Mesenteric fat pad (tissue), 1 donor: ENCODE results near the gene ECEL1. TPM values are rescaled to one million over a fixed set of nuclear protein-coding genes. Genes with fewer than 3 reads are reported as not detected.
A peak's percentile ranks its signal among the peaks of the same experiment; 100 is the strongest.

Experiments
- DNase-seq: peaks from one replicate; pipeline ENCODE4 v3.0.0-alpha.2; 2020; ENCODE audit warnings: low spot score
- total RNA-seq: library from RNA; stranded (reverse); fragmentation: NEBNext Ultra II Directional; extraction: Animal tissue kit (Norgen Biotek cat#: 25700); gene quantifications from one replicate; pipeline ENCODE4 v1.2.1, GENCODE V29; 2021
- donor health status: DM: yes; HTN: yes; CAD: no.

The ECEL1 gene
- total RNA-seq, 1 donor from 2014 or later, result 0.35 TPM

- DNase-seq, result peak; percentile 69
Measured at GRCh38 chr2:232460171-232460570, 27.5 kb downstream of the ECEL1 start.

DNA sequence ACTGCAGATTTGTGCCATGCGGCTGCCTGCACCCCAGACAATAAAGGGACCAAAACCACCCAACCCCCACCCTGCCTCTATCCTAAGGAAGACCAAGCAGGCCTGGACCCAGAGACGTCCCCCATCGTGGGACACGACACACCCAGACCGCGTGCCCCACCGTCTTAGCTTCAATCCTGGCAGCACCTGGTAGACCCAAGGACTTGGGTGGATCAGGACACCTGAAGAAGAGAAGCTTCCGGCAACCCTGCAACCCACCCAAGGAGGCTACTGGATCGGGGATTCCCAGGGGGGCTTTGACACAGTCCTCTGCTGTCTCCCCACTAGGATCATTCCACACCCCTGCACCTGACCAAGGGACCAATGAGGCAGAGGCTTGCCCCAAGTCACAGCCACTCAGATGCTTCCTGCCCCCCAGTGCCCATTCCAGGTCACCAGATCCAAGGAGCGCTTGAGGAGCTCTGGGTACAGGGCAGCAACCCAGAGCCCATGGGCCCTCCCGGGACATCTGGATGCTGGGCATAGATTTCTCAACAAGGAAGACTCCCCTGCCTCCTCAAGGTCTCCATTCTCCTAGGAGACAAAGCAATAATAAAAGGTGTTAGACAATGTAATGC is 28.1 kb downstream of the ECEL1 start:
- DNase-seq, result peak; percentile 86

- peak; percentile 88 for DNase-seq
Measured at GRCh38 chr2:232458661-232459418, 28.8 kb downstream of the ECEL1 start.

GRCh38 chr2:232458051-232458660 is 29.5 kb downstream of the ECEL1 start:
- peak; percentile 87 for DNase-seq

DNA sequence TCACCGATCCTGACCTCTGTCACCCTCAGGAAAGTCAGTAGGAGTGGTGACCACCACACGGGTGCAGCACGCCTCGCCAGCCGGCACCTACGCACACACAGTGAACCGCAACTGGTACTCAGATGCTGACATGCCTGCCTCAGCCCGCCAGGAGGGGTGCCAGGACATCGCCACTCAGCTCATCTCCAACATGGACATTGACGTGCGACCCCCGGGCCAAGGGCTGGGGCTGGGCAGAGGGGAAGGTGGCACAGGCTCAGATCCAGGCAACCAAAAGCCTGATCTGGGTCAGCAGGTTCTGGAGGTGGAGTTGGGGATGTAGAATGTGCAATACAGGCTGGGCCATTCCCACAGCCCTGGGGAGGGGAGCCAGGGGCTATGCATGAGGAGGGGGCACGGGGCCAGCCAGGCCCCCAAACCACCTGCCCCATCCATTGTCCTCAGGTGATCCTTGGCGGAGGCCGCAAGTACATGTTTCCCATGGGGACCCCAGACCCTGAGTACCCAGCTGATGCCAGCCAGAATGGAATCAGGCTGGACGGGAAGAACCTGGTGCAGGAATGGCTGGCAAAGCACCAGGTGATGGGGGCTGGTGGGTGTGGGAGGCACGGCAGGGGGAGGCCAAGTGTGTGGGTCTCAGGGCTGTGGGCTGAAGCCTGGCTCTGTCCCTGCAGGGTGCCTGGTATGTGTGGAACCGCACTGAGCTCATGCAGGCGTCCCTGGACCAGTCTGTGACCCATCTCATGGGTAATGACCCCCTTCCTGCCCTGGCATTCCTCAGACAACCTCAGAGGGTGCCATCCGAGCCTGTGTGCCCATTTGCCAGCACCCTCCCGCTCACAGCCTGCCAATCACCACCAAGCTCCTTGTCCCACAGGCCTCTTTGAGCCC is 30.3 kb downstream of the ECEL1 start:
- DNase-seq, result peak; percentile 72

DNA sequence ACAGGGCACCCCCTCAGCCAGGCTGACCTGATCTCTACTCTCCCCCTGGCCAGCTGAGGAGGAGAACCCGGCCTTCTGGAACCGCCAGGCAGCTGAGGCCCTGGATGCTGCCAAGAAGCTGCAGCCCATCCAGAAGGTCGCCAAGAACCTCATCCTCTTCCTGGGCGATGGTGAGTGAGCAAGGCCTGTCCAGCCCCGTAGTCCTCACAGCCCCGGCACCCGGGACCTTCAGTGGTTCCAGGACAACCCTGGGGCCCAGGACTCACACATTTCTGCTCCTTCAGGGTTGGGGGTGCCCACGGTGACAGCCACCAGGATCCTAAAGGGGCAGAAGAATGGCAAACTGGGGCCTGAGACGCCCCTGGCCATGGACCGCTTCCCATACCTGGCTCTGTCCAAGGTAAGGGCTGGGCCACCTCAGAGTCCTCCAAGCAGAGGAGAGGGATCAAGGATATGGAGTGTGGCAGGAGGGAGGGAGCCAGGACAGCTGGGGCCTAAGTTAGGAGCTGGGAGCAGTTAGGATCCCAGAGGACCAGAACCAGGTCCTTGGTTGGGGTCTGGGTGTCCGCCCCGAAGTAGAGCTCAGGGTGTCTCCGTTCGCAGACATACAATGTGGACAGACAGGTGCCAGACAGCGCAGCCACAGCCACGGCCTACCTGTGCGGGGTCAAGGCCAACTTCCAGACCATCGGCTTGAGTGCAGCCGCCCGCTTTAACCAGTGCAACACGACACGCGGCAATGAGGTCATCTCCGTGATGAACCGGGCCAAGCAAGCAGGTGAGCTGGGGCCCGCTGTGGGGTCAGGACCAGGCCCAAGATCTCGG is 31.1 kb downstream of the ECEL1 start:
- DNase-seq, result peak; percentile 73

- peak; percentile 88 for DNase-seq
Measured at GRCh38 chr2:232455426-232456255, 32.0 kb downstream of the ECEL1 start, which contains the start of gene ALPI. ALPI (plus strand) TSS chr2:232456153; CDS start chr2:232456200, 47 bp downstream.

- DNase-seq, result peak; percentile 85
Measured at GRCh38 chr2:232454630-232455029, 33.0 kb downstream of the ECEL1 start.

DNA sequence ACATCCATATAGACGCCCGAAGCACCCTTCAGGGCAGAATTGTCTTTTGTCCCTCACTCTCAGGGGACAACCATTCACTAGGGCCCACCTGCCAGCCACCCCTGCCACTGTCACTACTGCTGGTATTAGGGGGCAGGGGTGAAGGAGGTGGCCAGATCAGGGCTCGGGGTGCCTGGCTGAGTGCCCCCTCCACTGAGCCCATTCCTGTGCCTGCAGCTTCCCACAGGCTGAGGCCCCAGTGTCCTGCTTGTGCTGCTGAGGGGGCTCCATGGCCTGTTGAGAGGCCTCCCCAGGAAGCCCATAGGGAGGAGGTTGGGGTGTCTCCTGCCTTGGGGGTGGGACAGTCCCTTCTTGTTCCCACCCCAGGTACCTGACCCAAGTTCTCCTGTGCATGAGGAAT is 36.0 kb downstream of the ECEL1 start:
- peak; percentile 51 for DNase-seq

DNA sequence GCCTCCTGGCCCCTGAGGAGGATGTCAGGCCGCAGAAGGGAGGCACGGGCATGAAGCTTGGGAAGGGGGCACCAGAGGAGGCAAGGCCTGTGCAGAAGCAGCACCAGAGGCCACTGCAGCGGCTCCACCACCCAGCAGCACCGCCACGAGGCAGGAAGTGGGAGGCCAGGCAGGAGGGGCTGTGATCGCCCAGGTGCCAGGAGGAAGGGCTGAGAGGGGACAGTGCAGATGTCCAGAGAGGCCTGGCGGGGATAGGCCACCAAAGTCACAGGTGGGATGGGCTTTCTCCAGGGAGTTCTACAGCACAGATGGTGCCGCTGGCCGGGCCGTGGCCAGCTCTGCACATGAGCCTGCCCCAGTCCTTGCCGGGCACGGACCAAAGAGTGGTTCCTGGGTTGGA is 37.7 kb downstream of the ECEL1 start:
- DNase-seq, result peak; percentile 80

DNA sequence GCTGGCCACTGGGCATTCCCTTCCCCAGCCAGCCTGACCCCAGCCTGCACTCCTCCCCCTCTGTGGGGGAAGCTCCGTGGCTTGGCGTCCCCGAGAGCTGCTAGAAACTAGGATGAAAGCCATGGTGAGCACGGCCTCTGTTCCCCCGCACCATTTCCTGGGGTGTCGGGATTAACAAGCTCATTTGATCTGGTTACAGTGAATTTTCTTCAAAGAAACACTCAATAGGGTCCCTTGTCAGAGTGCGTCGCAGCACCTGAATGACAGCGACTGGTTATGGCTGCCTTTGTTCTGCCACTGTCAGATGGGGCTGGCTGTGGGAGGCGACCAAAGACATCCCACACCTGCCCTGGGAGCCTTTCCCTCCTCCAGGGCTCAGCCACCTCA is 39.3 kb downstream of the ECEL1 start:
- DNase-seq, result peak; percentile 75

GRCh38 chr2:232447638-232448303 is 39.9 kb downstream of the ECEL1 start:
- peak; percentile 86 for DNase-seq

- peak; percentile 78 for DNase-seq
Measured at GRCh38 chr2:232447091-232447620, 40.5 kb downstream of the ECEL1 start.

DNA sequence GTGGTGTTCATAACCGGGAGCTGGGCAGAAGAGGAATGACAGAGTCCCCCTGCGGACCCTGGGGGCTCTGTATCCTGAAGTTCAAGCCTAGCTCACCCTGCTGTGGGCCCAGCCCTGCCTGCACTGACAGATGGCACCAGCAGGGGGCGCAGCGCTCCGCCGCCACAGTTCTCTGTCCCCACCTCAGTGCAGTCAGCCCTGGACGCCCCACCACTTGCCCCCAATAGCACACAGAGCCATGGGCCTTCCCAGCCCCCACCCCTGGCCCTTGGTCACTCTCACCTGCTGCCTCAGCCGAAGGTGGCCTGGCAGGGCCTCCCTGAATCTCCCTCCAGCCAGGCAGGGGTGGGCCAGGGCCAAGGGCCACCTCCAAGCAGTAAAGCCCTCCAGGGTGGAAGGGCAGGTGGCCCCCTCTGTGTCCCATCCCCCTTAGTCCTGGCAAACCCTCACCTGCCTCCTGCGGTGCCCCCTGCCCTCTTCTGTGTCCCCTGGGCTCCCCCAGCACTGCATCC is 41.3 kb downstream of the ECEL1 start:
- DNase-seq, result peak; percentile 55

- DNase-seq, result peak; percentile 75
Measured at GRCh38 chr2:232445149-232445885, 42.3 kb downstream of the ECEL1 start.

DNA sequence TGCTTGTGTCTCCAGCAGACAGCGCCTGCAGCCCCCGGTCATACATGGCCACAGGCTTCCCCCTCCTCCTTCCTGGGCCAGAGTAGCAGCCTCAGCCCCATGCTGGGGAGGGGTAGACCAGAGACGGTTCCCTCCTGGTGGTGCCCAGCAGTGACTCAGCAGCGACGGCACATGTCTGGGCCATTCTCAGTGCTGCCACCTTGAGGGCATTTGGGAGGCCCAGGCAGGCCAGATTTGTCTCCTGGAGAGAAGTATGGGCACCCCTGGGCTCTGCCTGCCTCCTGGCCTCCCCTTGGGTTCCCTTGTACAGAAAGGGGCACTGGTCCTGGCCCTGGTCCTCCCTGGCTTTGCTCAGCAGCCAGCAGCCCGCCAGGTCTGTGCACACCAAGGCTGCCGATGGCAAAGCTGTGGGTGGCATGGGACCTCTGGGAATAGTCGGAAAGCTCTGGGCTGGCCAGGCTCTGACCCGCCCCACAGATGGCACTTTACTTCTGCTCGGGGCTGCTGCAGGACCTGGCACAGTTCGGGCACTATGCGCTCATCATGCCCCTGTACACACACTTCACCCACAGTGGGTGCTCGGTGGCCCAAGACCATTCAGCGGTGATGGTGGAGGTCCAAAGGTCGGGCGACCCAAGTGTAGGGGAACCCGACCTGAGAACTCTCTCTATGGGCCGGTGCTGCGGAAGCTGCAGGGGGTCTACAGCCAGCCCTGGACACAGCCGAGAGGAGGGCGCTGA is 43.1 kb downstream of the ECEL1 start:
- peak; percentile 88 for DNase-seq
